GM12878 (cell line): Measurements from ENCODE around the gene ZBTB44. TPM values are rescaled to one million over a fixed set of nuclear protein-coding genes. Genes with fewer than 3 reads are reported as not detected.

ENCODE experiments used
- ATAC-seq: fragments of 200-7000 bp; cut with Tn5 transposase; 3 replicates; pipeline ENCODE4 v1.9.1; 2020; ENCODE audit warnings: mild to moderate bottlenecking, moderate library complexity
- BruUV-seq: library from RNA; stranded (reverse); fragments of 400-500 nt; replicated peaks from 2 replicates; lab custom pipeline; 2021; lab: Mats Ljungman, UMichigan
- CTCF ChIA-PET: fragments of 300-600 bp; sonication (Branson Sonifier 250); formaldehyde crosslinking; extraction: SDS; loops from one replicate; lab custom pipeline; 2021; ENCODE audit warnings: inconsistent platforms; lab: Yijun Ruan, JAX
- POLR2A ChIA-PET: fragments of 350-600 bp; formaldehyde crosslinking; extraction: SDS; loops from one replicate; lab custom pipeline; 2021; ENCODE audit warnings: inconsistent platforms; lab: Charles Lee
- RAD21 ChIA-PET: fragments of 300-600 bp; sonication (Branson Sonifier 250); formaldehyde crosslinking; loops from one replicate; lab custom pipeline; 2023; ENCODE audit warnings: antibody characterized with exemption; ENCODE audit not compliant: unreplicated experiment; lab: Charles Lee
- SMC1A ChIA-PET: fragments of 300-600 bp; sonication (Branson Sonifier 250); formaldehyde crosslinking; loops from one replicate; lab custom pipeline; 2023; ENCODE audit not compliant: unreplicated experiment, uncharacterized antibody; lab: Charles Lee
- DNase-seq: peaks from one replicate; pipeline ENCODE4 v3.0.0-alpha.2; 2011; ENCODE audit warnings: low read depth, low spot score
- FAIRE-seq: peaks from 3 replicates; lab custom pipeline; 2011; peaks lifted over from hg19 to GRCh38; lab: Jason Lieb, UNC
- H2AFZ ChIP-seq: 2 replicates; pipeline ENCODE4 v1.6.0; 2011; ENCODE audit warnings: low read depth, low read length, control low read depth; ENCODE audit not compliant: control insufficient read depth
- H3K27ac ChIP-seq: 2 replicates; pipeline ENCODE4 v1.5.1; 2011; ENCODE audit warnings: control low read depth; ENCODE audit not compliant: control insufficient read depth, insufficient read depth
- H3K27me3 ChIP-seq, 2 experiments: replicated peaks in 1 of 2; 2 replicates each; pipeline versions ENCODE4 v1.6.0 to v1.6.1; 2011; ENCODE audit warnings: low read length in 1 of 2; ENCODE audit not compliant: control insufficient read depth in 2 of 2, insufficient read depth in 2 of 2
- H3K36me3 ChIP-seq, 2 experiments: 2 replicates each; pipeline ENCODE4 v1.5.1; 2011; ENCODE audit warnings: low read length in 1 of 2; ENCODE audit not compliant: control insufficient read depth in 2 of 2, insufficient read depth in 2 of 2
- H3K4me1 ChIP-seq: 2 replicates; pipeline ENCODE4 v1.6.1; 2011; ENCODE audit warnings: mild to moderate bottlenecking, low read length, moderate library complexity, mixed read lengths; ENCODE audit not compliant: control insufficient read depth, insufficient read depth
- H3K4me2 ChIP-seq: 2 replicates; pipeline ENCODE4 v1.6.0; 2011; ENCODE audit warnings: control low read depth; ENCODE audit not compliant: control insufficient read depth, insufficient read depth
- H3K4me3 ChIP-seq: fragments of 200-600 bp; sonication (generic); 2 replicates; pipeline ENCODE4 v1.5.1; 2016
- H3K79me2 ChIP-seq: 2 replicates; pipeline ENCODE4 v1.6.0; 2011; ENCODE audit warnings: low read length; ENCODE audit not compliant: control insufficient read depth, insufficient read depth
- H3K9ac ChIP-seq: 2 replicates; pipeline ENCODE4 v1.8.0; 2011; ENCODE audit warnings: low read length, control low read depth, mixed read lengths; ENCODE audit not compliant: control insufficient read depth, insufficient read depth
- H3K9me3 ChIP-seq: replicated peaks from 3 replicates; pipeline ENCODE4 v1.5.1; 2011; ENCODE audit warnings: mild to moderate bottlenecking, low read length; ENCODE audit not compliant: control insufficient read depth, insufficient read depth
- H4K20me1 ChIP-seq: 2 replicates; pipeline ENCODE4 v1.6.0; 2011; ENCODE audit not compliant: control insufficient read depth, insufficient read depth
- CHD2 ChIP-seq: IDR thresholded peaks from 2 replicates; pipeline ENCODE4 v1.6.1; 2011; ENCODE audit warnings: low read depth, low read length, improper control_type of control experiment, borderline replicate concordance
- CHD4 ChIP-seq: fragments of 200-600 bp; sonication (generic); IDR thresholded peaks from 2 replicates; pipeline ENCODE4 v1.6.1; 2016; ENCODE audit warnings: mild to moderate bottlenecking
- GABPA ChIP-seq: IDR thresholded peaks from 2 replicates; pipeline ENCODE4 v1.6.1; 2014; ENCODE audit warnings: antibody characterized with exemption, low read depth, mild to moderate bottlenecking, inconsistent platforms
- PML ChIP-seq: IDR thresholded peaks from 2 replicates; pipeline ENCODE4 v1.6.1; 2012; ENCODE audit warnings: low read length, inconsistent platforms
- RB1 ChIP-seq: fragments of 450-650 bp; formaldehyde crosslinking; IDR thresholded peaks from 2 replicates; pipeline ENCODE4 v1.6.1; 2017; ENCODE audit warnings: mild to moderate bottlenecking, borderline replicate concordance
- SPI1 ChIP-seq: IDR thresholded peaks from 2 replicates; pipeline ENCODE4 v1.6.1; 2011; ENCODE audit warnings: low read depth, mild to moderate bottlenecking, low read length, moderate library complexity, borderline replicate concordance; ENCODE audit not compliant: insufficient read depth
- SUPT20H ChIP-seq: IDR thresholded peaks from 2 replicates; pipeline ENCODE4 v1.6.1; 2011; ENCODE audit warnings: low read depth, mild to moderate bottlenecking, low read length, moderate library complexity, borderline replicate concordance; ENCODE audit not compliant: control insufficient read depth
- WGBS: methylation state at CpG from one replicate; pipeline ENCODE4 v1.1.6; 2016; ENCODE audit warnings: low lambda C conversion rate; ENCODE audit not compliant: insufficient replicate concordance, insufficient coverage; ENCODE audit errors: missing lambda C conversion rate; 5-methylcytosine and 5-hydroxymethylcytosine counted together
- in situ Hi-C: fragments of 300-500 bp; cut with MboI; formaldehyde crosslinking; loops from 9 replicates; pipeline ENCODE4 v1.14.3; 2018; ENCODE audit warnings: mixed read lengths
- intact Hi-C: fragments of 100-400 bp; cut with micrococcal nuclease; formaldehyde crosslinking; loops from one replicate; pipeline ENCODE4 v1.14.2; 2022; ENCODE audit not compliant: unreplicated experiment
- polyA plus RNA-seq, 11 experiments: library from polyadenylated mRNA; depleted of rRNA in 4 of 11; unstranded in 6 of 11; stranded (reverse) in 5 of 11; fragments of >200 nt; fragmentation: Nextera tagmentation in 4 of 11; fragmentation: Illumina TruSeq in 1 of 11; extraction: Ambion mirVana in 4 of 11; extraction: Trizol in 1 of 11; gene quantifications; 1 replicate in 1 of 11; 2 replicates in 10 of 11; pipeline versions ENCODE4 v1.2.1 to v1.2.3, GENCODE V29; 2011 to 2016; ENCODE audit warnings: inconsistent platforms in 2 of 11, missing spikeins in 2 of 11, low read depth in 1 of 11
- total RNA-seq, 4 experiments: library from RNA; depleted of rRNA in 3 of 4; stranded (reverse); fragments of >200 nt in 3 of 4; fragmentation: Illumina TruSeq in 1 of 4; extraction: Trizol in 1 of 4; gene quantifications; 2 replicates each; pipeline versions ENCODE4 v1.2.1 to v1.2.3, GENCODE V29; 2013 to 2021
- TF ChIP-seq, protein P1 (sequence below): IDR thresholded peaks from 2 replicates; pipeline ENCODE4 v1.6.1; 2012; ENCODE audit warnings: mild to moderate bottlenecking, low read depth, low read length
- TF ChIP-seq, protein P2 (sequence below): fragments of 450-650 bp; IDR thresholded peaks from 2 replicates; pipeline ENCODE4 v1.6.1; 2017; ENCODE audit warnings: mild to moderate bottlenecking
- TF ChIP-seq, protein P3 (sequence below): fragments of 450-650 bp; IDR thresholded peaks from 2 replicates; pipeline ENCODE4 v1.6.1; 2017; ENCODE audit warnings: mild to moderate bottlenecking, moderate library complexity
- TF ChIP-seq, protein P4 (sequence below): fragments of 450-650 bp; IDR thresholded peaks from 2 replicates; pipeline ENCODE4 v1.6.1; 2016; ENCODE audit warnings: mild to moderate bottlenecking

Gene ZBTB44
- total and polyA plus RNA-seq, 10 of the 15 experiments (the other 5 are each of a cell fraction or from before 2014, with no cell fraction given) = 2.8 to 38.2 (median 12.2) TPM

DNA sequence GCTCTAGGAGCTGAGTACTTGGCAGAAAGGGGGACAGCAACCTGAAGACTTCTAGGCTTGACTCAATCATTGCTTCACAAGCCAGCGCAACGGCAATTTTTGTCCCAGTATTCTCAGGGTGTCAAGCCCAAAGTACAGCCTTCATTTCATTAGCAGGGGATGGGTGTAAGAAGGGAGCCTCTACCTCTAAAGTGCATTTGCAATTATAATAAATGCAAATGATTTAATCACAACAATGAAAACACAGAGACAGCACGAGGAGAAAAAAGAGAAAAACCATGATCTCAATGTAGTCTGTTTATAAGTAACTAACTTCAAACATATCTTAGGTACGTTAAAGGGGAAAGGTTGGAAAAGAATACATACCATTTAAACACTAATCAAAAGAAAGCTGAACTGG lies 34.7 kb downstream of the ZBTB44 start:
- in situ Hi-C loops (no loop called here), intact Hi-C loops (loop anchor here (5.0 kb wide), 1 partner anchor 32 kb away; the partner anchor contains the start of gene ZBTB44)
- Histone ChIP-seq H3K9me3 (no peaks in the 10 kb centered on the region; the same call in 2 of the 3 replicates), H3K4me2 (no peak overlapping the region), H2AFZ (no peak overlapping the region), H3K27me3 (no peaks in the 10 kb centered on the region), H3K36me3 (no peaks in the 10 kb centered on the region; a peak in 1 of 4 replicates), H3K79me2 (no peaks in the 10 kb centered on the region; the same call in 1 of the 2 replicates), H3K9ac (no peak overlapping the region), H3K4me1 (peaks cover 8% of the 10 kb centered on the region), H3K27ac (no peak overlapping the region), H3K4me3 (no peak overlapping the region), H4K20me1 (no peaks in the 10 kb centered on the region)
- POLR2A ChIA-PET = interaction anchor here (0.9 kb wide), 1 partner anchor 9 kb away, joined by 3 read pairs; no protein-coding TSS in a partner anchor
- CTCF ChIA-PET = interaction anchor here (0.9 to 1.5 kb wide), 2 partner anchors 10 to 28 kb away, joined by 3 to 8 read pairs; no protein-coding TSS in a partner anchor
- RAD21 ChIA-PET = interaction anchor here (0.8 to 1.4 kb wide), 2 partner anchors 11 to 30 kb away, joined by 4 to 5 read pairs; no protein-coding TSS in a partner anchor
- 84% methylated on average over 4 of the region's 4 CpGs for WGBS
- SMC1A ChIA-PET = interaction anchor here (0.6 to 1.3 kb wide), 7 partner anchors 10 to 61 kb away, joined by 3 to 18 read pairs (median 3); no protein-coding TSS in a partner anchor
- BruUV-seq = no TSS peak
- DNase-seq (no peak), FAIRE-seq (no peak), ATAC-seq (no peak)
- TF ChIP-seq SPI1 (no peak), SUPT20H (no peak), GABPA (no peak), CHD2 (no peak), RB1 (no peak), CHD4 (no peak), PML (no peak)
- TF ChIP-seq, protein P1, sequence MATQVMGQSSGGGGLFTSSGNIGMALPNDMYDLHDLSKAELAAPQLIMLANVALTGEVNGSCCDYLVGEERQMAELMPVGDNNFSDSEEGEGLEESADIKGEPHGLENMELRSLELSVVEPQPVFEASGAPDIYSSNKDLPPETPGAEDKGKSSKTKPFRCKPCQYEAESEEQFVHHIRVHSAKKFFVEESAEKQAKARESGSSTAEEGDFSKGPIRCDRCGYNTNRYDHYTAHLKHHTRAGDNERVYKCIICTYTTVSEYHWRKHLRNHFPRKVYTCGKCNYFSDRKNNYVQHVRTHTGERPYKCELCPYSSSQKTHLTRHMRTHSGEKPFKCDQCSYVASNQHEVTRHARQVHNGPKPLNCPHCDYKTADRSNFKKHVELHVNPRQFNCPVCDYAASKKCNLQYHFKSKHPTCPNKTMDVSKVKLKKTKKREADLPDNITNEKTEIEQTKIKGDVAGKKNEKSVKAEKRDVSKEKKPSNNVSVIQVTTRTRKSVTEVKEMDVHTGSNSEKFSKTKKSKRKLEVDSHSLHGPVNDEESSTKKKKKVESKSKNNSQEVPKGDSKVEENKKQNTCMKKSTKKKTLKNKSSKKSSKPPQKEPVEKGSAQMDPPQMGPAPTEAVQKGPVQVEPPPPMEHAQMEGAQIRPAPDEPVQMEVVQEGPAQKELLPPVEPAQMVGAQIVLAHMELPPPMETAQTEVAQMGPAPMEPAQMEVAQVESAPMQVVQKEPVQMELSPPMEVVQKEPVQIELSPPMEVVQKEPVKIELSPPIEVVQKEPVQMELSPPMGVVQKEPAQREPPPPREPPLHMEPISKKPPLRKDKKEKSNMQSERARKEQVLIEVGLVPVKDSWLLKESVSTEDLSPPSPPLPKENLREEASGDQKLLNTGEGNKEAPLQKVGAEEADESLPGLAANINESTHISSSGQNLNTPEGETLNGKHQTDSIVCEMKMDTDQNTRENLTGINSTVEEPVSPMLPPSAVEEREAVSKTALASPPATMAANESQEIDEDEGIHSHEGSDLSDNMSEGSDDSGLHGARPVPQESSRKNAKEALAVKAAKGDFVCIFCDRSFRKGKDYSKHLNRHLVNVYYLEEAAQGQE = no peak
- TF ChIP-seq, protein P2, sequence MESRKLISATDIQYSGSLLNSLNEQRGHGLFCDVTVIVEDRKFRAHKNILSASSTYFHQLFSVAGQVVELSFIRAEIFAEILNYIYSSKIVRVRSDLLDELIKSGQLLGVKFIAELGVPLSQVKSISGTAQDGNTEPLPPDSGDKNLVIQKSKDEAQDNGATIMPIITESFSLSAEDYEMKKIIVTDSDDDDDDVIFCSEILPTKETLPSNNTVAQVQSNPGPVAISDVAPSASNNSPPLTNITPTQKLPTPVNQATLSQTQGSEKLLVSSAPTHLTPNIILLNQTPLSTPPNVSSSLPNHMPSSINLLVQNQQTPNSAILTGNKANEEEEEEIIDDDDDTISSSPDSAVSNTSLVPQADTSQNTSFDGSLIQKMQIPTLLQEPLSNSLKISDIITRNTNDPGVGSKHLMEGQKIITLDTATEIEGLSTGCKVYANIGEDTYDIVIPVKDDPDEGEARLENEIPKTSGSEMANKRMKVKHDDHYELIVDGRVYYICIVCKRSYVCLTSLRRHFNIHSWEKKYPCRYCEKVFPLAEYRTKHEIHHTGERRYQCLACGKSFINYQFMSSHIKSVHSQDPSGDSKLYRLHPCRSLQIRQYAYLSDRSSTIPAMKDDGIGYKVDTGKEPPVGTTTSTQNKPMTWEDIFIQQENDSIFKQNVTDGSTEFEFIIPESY = no peak
- TF ChIP-seq, protein P3, sequence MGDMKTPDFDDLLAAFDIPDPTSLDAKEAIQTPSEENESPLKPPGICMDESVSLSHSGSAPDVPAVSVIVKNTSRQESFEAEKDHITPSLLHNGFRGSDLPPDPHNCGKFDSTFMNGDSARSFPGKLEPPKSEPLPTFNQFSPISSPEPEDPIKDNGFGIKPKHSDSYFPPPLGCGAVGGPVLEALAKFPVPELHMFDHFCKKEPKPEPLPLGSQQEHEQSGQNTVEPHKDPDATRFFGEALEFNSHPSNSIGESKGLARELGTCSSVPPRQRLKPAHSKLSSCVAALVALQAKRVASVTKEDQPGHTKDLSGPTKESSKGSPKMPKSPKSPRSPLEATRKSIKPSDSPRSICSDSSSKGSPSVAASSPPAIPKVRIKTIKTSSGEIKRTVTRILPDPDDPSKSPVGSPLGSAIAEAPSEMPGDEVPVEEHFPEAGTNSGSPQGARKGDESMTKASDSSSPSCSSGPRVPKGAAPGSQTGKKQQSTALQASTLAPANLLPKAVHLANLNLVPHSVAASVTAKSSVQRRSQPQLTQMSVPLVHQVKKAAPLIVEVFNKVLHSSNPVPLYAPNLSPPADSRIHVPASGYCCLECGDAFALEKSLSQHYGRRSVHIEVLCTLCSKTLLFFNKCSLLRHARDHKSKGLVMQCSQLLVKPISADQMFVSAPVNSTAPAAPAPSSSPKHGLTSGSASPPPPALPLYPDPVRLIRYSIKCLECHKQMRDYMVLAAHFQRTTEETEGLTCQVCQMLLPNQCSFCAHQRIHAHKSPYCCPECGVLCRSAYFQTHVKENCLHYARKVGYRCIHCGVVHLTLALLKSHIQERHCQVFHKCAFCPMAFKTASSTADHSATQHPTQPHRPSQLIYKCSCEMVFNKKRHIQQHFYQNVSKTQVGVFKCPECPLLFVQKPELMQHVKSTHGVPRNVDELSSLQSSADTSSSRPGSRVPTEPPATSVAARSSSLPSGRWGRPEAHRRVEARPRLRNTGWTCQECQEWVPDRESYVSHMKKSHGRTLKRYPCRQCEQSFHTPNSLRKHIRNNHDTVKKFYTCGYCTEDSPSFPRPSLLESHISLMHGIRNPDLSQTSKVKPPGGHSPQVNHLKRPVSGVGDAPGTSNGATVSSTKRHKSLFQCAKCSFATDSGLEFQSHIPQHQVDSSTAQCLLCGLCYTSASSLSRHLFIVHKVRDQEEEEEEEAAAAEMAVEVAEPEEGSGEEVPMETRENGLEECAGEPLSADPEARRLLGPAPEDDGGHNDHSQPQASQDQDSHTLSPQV = no peak
- TF ChIP-seq, protein P4, sequence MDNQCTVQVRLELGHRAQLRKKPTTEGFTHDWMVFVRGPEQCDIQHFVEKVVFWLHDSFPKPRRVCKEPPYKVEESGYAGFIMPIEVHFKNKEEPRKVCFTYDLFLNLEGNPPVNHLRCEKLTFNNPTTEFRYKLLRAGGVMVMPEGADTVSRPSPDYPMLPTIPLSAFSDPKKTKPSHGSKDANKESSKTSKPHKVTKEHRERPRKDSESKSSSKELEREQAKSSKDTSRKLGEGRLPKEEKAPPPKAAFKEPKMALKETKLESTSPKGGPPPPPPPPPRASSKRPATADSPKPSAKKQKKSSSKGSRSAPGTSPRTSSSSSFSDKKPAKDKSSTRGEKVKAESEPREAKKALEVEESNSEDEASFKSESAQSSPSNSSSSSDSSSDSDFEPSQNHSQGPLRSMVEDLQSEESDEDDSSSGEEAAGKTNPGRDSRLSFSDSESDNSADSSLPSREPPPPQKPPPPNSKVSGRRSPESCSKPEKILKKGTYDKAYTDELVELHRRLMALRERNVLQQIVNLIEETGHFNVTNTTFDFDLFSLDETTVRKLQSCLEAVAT = no peak
